Thyroid gland (tissue), 4 donors: ENCODE data around the gene CBR1.

Experiments used
- CTCF ChIP-seq, 6 experiments: fragments of 200-600 bp in 3 of 6; fragments of 450-650 bp in 3 of 6; sonication (generic) in 3 of 6; IDR thresholded peaks; one replicate each; pipeline ENCODE4 v1.5.1; 2016 to 2019; ENCODE audit warnings: antibody characterized with exemption in 6 of 6, mild to moderate bottlenecking in 2 of 6, inconsistent platforms in 1 of 6, moderate library complexity in 1 of 6
- POLR2A ChIP-seq, 2 donors: fragments of 450-650 bp; IDR thresholded peaks; one replicate each; pipeline ENCODE4 v1.6.1; 2017; ENCODE audit warnings: antibody characterized with exemption in 2 of 2, mild to moderate bottlenecking in 2 of 2, moderate library complexity in 1 of 2

GRCh38 chr21:36030581-36031189, 39.1 kb upstream of the CBR1 start:
- TF ChIP-seq CTCF (IDR thresholded peaks at IDR 0.05) (no peak), POLR2A (IDR thresholded peaks at IDR 0.05) (no peak)
